Activated gamma-delta T cell (primary cell): ENCODE results near the gene HTRA2.

ENCODE experiments used
- DNase-seq: peaks from one replicate; lab custom pipeline; 2025; lab: John Stamatoyannopoulos, UW

The HTRA2 gene

GRCh38 chr2:74542978-74543377 lies 13.2 kb downstream of the HTRA2 start:
- no peak for DNase-seq

GRCh38 chr2:74544634-74545033 lies 14.9 kb downstream of the HTRA2 start:
- DNase-seq, result no peak

- no peak for DNase-seq
Measured at GRCh38 chr2:74546004-74546403, 16.3 kb downstream of the HTRA2 start.

- DNase-seq, result no peak
Measured at GRCh38 chr2:74548285-74548899, 18.7 kb downstream of the HTRA2 start.

- DNase-seq, result no peak
Measured at GRCh38 chr2:74548900-74549826, 19.4 kb downstream of the HTRA2 start.

GRCh38 chr2:74550231-74550630 lies 20.5 kb downstream of the HTRA2 start:
- DNase-seq, result no peak

GRCh38 chr2:74551530-74551929 lies 21.8 kb downstream of the HTRA2 start:
- DNase-seq, result no peak

- no peak for DNase-seq
Measured at GRCh38 chr2:74551942-74552913, 22.5 kb downstream of the HTRA2 start.

GRCh38 chr2:74552914-74553811 lies 23.4 kb downstream of the HTRA2 start:
- DNase-seq, result no peak

GRCh38 chr2:74553892-74554819 lies 24.4 kb downstream of the HTRA2 start, which contains the start of the genes DOK1 and LOXL3:
DOK1 (plus strand) TSS chr2:74554720; CDS start chr2:74554755, 35 bp downstream.
LOXL3 (minus strand) TSS chr2:74553942; CDS start chr2:74552634, 1,308 bp downstream.
- DNase-seq, result peak; percentile 67

GRCh38 chr2:74554820-74555531 lies 25.2 kb downstream of the HTRA2 start:
- DNase-seq, result peak; percentile 35

GRCh38 chr2:74555610-74556103 lies 25.9 kb downstream of the HTRA2 start:
- no peak for DNase-seq

GRCh38 chr2:74556159-74556558 lies 26.4 kb downstream of the HTRA2 start:
- DNase-seq, result no peak

GRCh38 chr2:74556831-74557370 lies 27.2 kb downstream of the HTRA2 start:
- DNase-seq, result no peak

- DNase-seq, result no peak
Measured at GRCh38 chr2:74558284-74559230, 28.8 kb downstream of the HTRA2 start.

- no peak for DNase-seq
Measured at GRCh38 chr2:74559912-74560311, 30.2 kb downstream of the HTRA2 start.

GRCh38 chr2:74560591-74560990 lies 30.9 kb downstream of the HTRA2 start:
- no peak for DNase-seq
